H9 (cell line): ENCODE results near the gene SLC16A14. TPM values are rescaled to one million over a fixed set of nuclear protein-coding genes. Genes with fewer than 3 reads are reported as not detected.

Source experiments
- DNase-seq: peaks from one replicate; pipeline ENCODE4 v3.0.0-alpha.2; 2017
- H2AFZ ChIP-seq: one replicate; pipeline ENCODE4 v1.6.1; 2013; ENCODE audit warnings: mild to moderate bottlenecking, low read length, control low read depth, moderate library complexity
- H2AK5ac ChIP-seq: 2 replicates; pipeline ENCODE4 v1.6.1; 2013; ENCODE audit warnings: low read length, control low read depth, mixed read lengths; ENCODE audit not compliant: insufficient read length
- H2BK120ac ChIP-seq: one replicate; pipeline ENCODE4 v1.6.1; 2013; ENCODE audit warnings: low read depth, mild to moderate bottlenecking, low read length, control low read depth, inconsistent platforms; ENCODE audit not compliant: poor library complexity, severe bottlenecking
- H2BK12ac ChIP-seq: 2 replicates; pipeline ENCODE4 v1.6.1; 2013; ENCODE audit warnings: low read length, control low read depth, mixed read lengths, low read depth; ENCODE audit not compliant: insufficient read length
- H2BK15ac ChIP-seq: 2 replicates; pipeline ENCODE4 v1.6.1; 2013; ENCODE audit warnings: low read depth, low read length, control low read depth
- H2BK20ac ChIP-seq: one replicate; pipeline ENCODE4 v1.6.1; 2013; ENCODE audit warnings: low read depth, mild to moderate bottlenecking, low read length, control low read depth, inconsistent platforms; ENCODE audit not compliant: poor library complexity, severe bottlenecking
- H2BK5ac ChIP-seq: 2 replicates; pipeline ENCODE4 v1.6.1; 2013; ENCODE audit warnings: low read length, control low read depth, mixed read lengths; ENCODE audit not compliant: insufficient read length
- H3K14ac ChIP-seq: 2 replicates; pipeline ENCODE4 v1.6.1; 2013; ENCODE audit warnings: low read length, control low read depth; ENCODE audit not compliant: insufficient read depth
- H3K18ac ChIP-seq: 2 replicates; pipeline ENCODE4 v1.6.1; 2013; ENCODE audit warnings: low read depth, mild to moderate bottlenecking, mixed read lengths, low read length, control low read depth; ENCODE audit not compliant: insufficient read length
- H3K23ac ChIP-seq: 2 replicates; pipeline ENCODE4 v1.6.1; 2013; ENCODE audit warnings: low read length, control low read depth, mixed read lengths, low read depth; ENCODE audit not compliant: insufficient read length
- H3K23me2 ChIP-seq: 2 replicates; pipeline ENCODE4 v1.6.1; 2013; ENCODE audit warnings: low read depth, mild to moderate bottlenecking, mixed read lengths, low read length, control low read depth; ENCODE audit not compliant: insufficient read length, poor library complexity, severe bottlenecking
- H3K27ac ChIP-seq: 2 replicates; pipeline ENCODE4 v1.5.1; 2013; ENCODE audit warnings: low read length, control low read depth, mixed read lengths, low read depth; ENCODE audit not compliant: insufficient read length
- H3K27me3 ChIP-seq: 2 replicates; pipeline ENCODE4 v1.6.1; 2013; ENCODE audit warnings: low read length, control low read depth, inconsistent platforms; ENCODE audit not compliant: insufficient read depth
- H3K4ac ChIP-seq: 2 replicates; pipeline ENCODE4 v1.6.1; 2013; ENCODE audit warnings: low read depth, mild to moderate bottlenecking, control low read depth, inconsistent platforms, low read length, moderate library complexity
- H3K4me1 ChIP-seq: 2 replicates; pipeline ENCODE4 v1.6.1; 2013; ENCODE audit warnings: low read length, control low read depth, inconsistent platforms; ENCODE audit not compliant: insufficient read depth
- H3K4me2 ChIP-seq: 2 replicates; pipeline ENCODE4 v1.6.1; 2013; ENCODE audit warnings: low read length, control low read depth, mixed read lengths; ENCODE audit not compliant: insufficient read length, insufficient read depth
- H3K56ac ChIP-seq: 2 replicates; pipeline ENCODE4 v1.6.1; 2013; ENCODE audit warnings: low read depth, mild to moderate bottlenecking, mixed read lengths, low read length, control low read depth; ENCODE audit not compliant: insufficient read length
- H3K79me1 ChIP-seq: 2 replicates; pipeline ENCODE4 v1.6.1; 2013; ENCODE audit warnings: low read depth, mild to moderate bottlenecking, moderate library complexity, low read length, control low read depth, inconsistent platforms; ENCODE audit not compliant: insufficient read depth, poor library complexity, severe bottlenecking
- H3K79me2 ChIP-seq: 2 replicates; pipeline ENCODE4 v1.6.1; 2013; ENCODE audit warnings: low read length, control low read depth, inconsistent platforms; ENCODE audit not compliant: insufficient read depth
- H3K9ac ChIP-seq: 2 replicates; pipeline ENCODE4 v1.6.1; 2013; ENCODE audit warnings: low read length, control low read depth, mixed read lengths; ENCODE audit not compliant: insufficient read length; ENCODE audit errors: extremely low read depth
- H3K9me3 ChIP-seq: one replicate; pipeline ENCODE4 v1.6.1; 2013; ENCODE audit warnings: low read depth, low read length, inconsistent platforms; ENCODE audit not compliant: control insufficient read depth
- H3T11ph ChIP-seq: one replicate; pipeline ENCODE4 v1.6.1; 2013; ENCODE audit warnings: mild to moderate bottlenecking, low read length, control low read depth, inconsistent platforms
- H4K20me1 ChIP-seq: one replicate; pipeline ENCODE4 v1.6.1; 2013; ENCODE audit not compliant: control insufficient read depth, insufficient read length, insufficient read depth
- H4K5ac ChIP-seq: 2 replicates; pipeline ENCODE4 v1.6.1; 2013; ENCODE audit warnings: low read depth, mild to moderate bottlenecking, mixed read lengths, low read length, control low read depth; ENCODE audit not compliant: insufficient read length
- H4K8ac ChIP-seq: replicated peaks from 2 replicates; pipeline ENCODE4 v1.6.1; 2013; ENCODE audit warnings: low read length, control low read depth, mixed read lengths, low read depth; ENCODE audit not compliant: insufficient read length
- H4K91ac ChIP-seq: 2 replicates; pipeline ENCODE4 v1.6.1; 2013; ENCODE audit warnings: low read depth, mild to moderate bottlenecking, moderate library complexity, mixed read lengths, low read length, control low read depth; ENCODE audit not compliant: insufficient read length
- H3K27ac Mint-ChIP-seq, 3 experiments: 2 replicates in 2 of 3; 3 replicates in 1 of 3; pipeline ENCODE4 v1.8.0; 2020 to 2021; ENCODE audit warnings: mixed read lengths in 3 of 3, mild to moderate bottlenecking in 1 of 3, moderate library complexity in 1 of 3
- H3K27me3 Mint-ChIP-seq: 2 replicates; pipeline ENCODE4 v1.8.0; 2021; ENCODE audit warnings: low read depth, mild to moderate bottlenecking, moderate library complexity, mixed read lengths
- H3K36me3 Mint-ChIP-seq, 3 experiments: 2 replicates in 2 of 3; 3 replicates in 1 of 3; pipeline ENCODE4 v1.8.0; 2020 to 2021; ENCODE audit warnings: low read depth in 3 of 3, mixed read lengths in 3 of 3; ENCODE audit not compliant: insufficient read depth in 1 of 3
- H3K4me1 Mint-ChIP-seq, 2 experiments: 2 replicates each; pipeline ENCODE4 v1.8.0; 2020; ENCODE audit warnings: mixed read lengths in 2 of 2
- H3K4me3 Mint-ChIP-seq, 2 experiments: 2 replicates in 1 of 2; 3 replicates in 1 of 2; pipeline ENCODE4 v1.8.0; 2020 to 2021; ENCODE audit warnings: mild to moderate bottlenecking in 2 of 2, mixed read lengths in 2 of 2, moderate library complexity in 1 of 2
- H3K9me3 Mint-ChIP-seq, 2 experiments: 2 replicates in 1 of 2; 3 replicates in 1 of 2; pipeline ENCODE4 v1.8.0; 2020; ENCODE audit warnings: mild to moderate bottlenecking in 2 of 2, mixed read lengths in 2 of 2, moderate library complexity in 1 of 2
- CTCF ChIP-seq: fragments of 200-600 bp; sonication (generic); conservative IDR thresholded peaks from 3 replicates; pipeline ENCODE4 v1.8.0; 2021; ENCODE audit warnings: antibody characterized with exemption, mild to moderate bottlenecking
- WGBS: extraction: QIAGEN DNeasy Blood & Tissue Kit; methylation state at CpG from one replicate; pipeline ENCODE4 v1.1.7; 2013; ENCODE audit warnings: missing lambda C conversion rate, low lambda C conversion rate, mixed read lengths; ENCODE audit not compliant: insufficient read length; ENCODE audit errors: extremely low coverage; 5-methylcytosine and 5-hydroxymethylcytosine counted together
- total RNA-seq: library from RNA; stranded (reverse); gene quantifications from 2 replicates; pipeline ENCODE4 v1.2.1, GENCODE V29; 2021

SLC16A14 gene
- total RNA-seq, 1 experiment from 2014 or later: 0.61 TPM

GRCh38 chr2:230000118-230000841 is 68.4 kb downstream of the SLC16A14 start:
- Histone ChIP-seq H3T11ph (no peak overlapping the region), H3K4me2 (no peak overlapping the region), H2BK5ac (no peak overlapping the region), H4K20me1 (no peaks in the 10 kb centered on the region), H3K56ac (no peak overlapping the region), H3K79me2 (no peaks in the 10 kb centered on the region; the same call in 1 of the 2 replicates), H3K23ac (no peak overlapping the region), H4K8ac (no peak overlapping the region), H3K9me3 (no peaks in the 10 kb centered on the region), H3K79me1 (no peaks in the 10 kb centered on the region), H3K9ac (no peak overlapping the region), H4K5ac (no peak overlapping the region), H2BK20ac (no peak overlapping the region), H3K23me2 (no peaks in the 10 kb centered on the region), H2AK5ac (no peak overlapping the region), H3K4ac (no peak overlapping the region), H3K27ac (no peak overlapping the region), H2BK15ac (no peak overlapping the region), H3K14ac (no peak overlapping the region), H2BK120ac (no peak overlapping the region), H3K4me1 (no peaks in the 10 kb centered on the region), H2BK12ac (no peak overlapping the region), H2AFZ (no peak overlapping the region), H4K91ac (no peak overlapping the region), H3K27me3 (no peaks in the 10 kb centered on the region), H3K18ac (no peak overlapping the region)
- no CpG with 5 or more reads among the region's 6 CpGs for WGBS
- no peak for DNase-seq
- H3K4me3 Mint-ChIP-seq: no peak overlapping the region
- no peaks in the 10 kb centered on the region; the same call in 1 of the 2 replicates for H3K27me3 Mint-ChIP-seq
- no peak for TF ChIP-seq CTCF
- H3K4me1 Mint-ChIP-seq: no peaks in the 10 kb centered on the region
- H3K36me3 Mint-ChIP-seq: peaks cover 0 to 9% (median 4%) of the 10 kb centered on the region in 3 experiments; a peak in 5 of 7 replicates
- H3K27ac Mint-ChIP-seq: no peak overlapping the region
- H3K9me3 Mint-ChIP-seq: no peaks in the 10 kb centered on the region
